A204.1 (cell line): Measurements from ENCODE around the gene HAGH.
"Not testable (repeated sequence)": the region's sequence is repeated elsewhere in the genome, so short reads cannot be mapped to it uniquely, and the experiment has no call there.

Source experiments
- FAIRE-seq: peaks from 2 replicates; lab custom pipeline; 2012; peaks lifted over from hg19 to GRCh38; lab: Jason Lieb, UNC

Gene HAGH

GRCh38 chr16:1826691-1827573 lies at the start of gene HAGH, which contains the start of gene FAHD1:
HAGH (minus strand) TSS chr16:1826825; CDS start chr16:1826787, 38 bp downstream.
FAHD1 (plus strand) TSS chr16:1827206; CDS start chr16:1827239, 33 bp downstream.
- FAIRE-seq = no peak

GRCh38 chr16:1876066-1876465 lies 49.4 kb upstream of the HAGH start:
- not testable (repeated sequence) for FAIRE-seq

- no peak for FAIRE-seq
These were observed 48.2 kb upstream of the HAGH start for GRCh38 chr16:1874854-1875253.

GRCh38 chr16:1871974-1872635 lies 45.5 kb upstream of the HAGH start, which contains the start of gene MEIOB:
MEIOB (minus strand) TSS chr16:1872164; CDS start chr16:1868175, 3,989 bp downstream.
- no peak for FAIRE-seq

- no peak for FAIRE-seq
These were observed 43.9 kb upstream of the HAGH start for GRCh38 chr16:1870365-1871082.

DNA sequence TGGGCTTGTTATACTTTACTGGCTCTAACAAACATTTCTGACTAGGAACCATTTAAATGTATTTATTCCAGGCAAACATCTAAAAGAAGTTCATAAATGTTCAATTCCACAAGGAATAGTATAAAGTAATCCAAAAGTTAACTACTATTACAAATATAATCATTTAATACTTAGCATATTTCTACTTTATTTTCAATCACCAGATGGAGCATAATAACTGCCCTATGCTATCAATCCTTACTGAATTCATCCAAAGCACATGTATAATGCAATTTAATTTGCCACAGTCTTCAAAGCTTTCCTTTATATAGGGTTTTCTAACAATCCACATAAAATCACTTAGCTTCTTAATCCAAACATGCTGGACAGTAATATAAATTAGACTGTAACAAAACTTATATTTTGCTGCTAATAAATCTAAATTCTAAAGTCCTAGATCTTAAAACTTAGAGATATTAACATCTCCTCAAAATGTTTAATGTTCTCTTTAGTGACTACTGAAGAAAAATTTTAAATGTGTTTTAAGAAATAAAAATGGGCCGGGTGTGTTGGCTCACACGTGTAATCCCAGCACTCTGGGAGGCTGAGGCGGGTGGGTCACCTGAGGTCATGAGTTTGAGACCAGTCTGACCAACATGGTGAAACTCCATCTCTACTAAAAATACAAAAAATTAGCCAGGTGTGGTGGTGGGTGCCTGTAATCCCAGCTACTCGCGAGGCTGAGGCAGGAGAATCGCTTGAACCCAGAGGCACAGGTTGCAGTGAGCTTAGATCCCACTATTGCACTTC lies 39.5 kb upstream of the HAGH start:
- peak; percentile 76 for FAIRE-seq

DNA sequence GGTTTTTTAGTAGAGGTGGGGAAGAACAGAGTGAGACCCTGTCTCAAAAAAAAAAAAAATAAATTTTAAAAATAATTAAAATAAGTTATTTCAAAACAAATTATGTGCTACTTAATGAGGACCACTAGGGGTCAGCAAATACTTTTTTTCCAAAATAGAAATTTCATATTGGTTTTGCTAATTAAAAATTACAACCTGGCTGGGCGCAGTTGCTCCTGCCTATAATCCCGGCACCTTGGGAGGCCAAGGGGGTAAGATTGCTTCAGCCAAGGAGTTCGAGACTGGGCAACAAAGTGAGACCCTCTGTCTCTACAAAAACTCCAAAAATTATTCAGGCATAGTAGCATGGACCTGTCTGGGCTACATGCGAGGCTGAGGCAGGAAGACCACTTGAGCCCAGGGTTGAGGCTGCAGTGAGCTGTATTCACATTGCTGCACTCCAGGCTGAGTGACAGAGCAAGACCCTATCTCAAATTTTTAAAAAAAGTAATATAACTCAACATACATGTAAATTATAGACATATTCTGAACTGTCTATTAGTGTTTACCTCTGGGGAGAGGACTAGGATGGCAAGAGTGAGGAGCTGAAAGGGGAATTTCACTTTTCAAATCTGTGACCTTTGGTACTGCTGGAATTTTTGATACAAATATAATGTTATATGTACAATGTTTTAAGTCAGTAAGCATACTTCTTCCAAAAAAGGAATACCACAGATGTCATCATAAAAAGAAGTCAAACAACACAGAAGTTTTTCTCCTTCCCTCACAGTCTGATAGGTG lies 37.2 kb upstream of the HAGH start:
- FAIRE-seq = peak; percentile 86

DNA sequence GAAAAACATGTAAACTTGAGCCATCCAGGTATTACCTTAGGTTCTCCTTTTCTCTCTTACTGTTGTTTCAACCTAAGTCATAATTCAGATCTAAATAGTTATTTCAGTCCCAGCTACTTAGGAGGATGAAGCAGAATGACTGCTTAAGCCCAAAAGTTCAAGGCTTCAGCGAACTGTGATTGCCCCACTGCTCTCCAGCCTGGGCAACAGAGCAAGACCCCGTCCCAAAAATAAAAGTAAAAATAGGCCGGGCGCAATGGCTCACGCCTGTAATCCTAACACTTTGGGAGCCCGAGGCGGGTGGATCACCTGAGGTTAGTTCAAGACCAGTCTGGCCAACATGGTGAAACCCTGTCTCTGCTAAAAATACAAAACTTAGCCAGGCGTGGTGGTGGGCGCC lies 35.8 kb upstream of the HAGH start:
- no peak for FAIRE-seq

GRCh38 chr16:1861730-1862129 lies 35.1 kb upstream of the HAGH start:
- no peak for FAIRE-seq

GRCh38 chr16:1859650-1860049 lies 33.0 kb upstream of the HAGH start:
- FAIRE-seq = no peak

DNA sequence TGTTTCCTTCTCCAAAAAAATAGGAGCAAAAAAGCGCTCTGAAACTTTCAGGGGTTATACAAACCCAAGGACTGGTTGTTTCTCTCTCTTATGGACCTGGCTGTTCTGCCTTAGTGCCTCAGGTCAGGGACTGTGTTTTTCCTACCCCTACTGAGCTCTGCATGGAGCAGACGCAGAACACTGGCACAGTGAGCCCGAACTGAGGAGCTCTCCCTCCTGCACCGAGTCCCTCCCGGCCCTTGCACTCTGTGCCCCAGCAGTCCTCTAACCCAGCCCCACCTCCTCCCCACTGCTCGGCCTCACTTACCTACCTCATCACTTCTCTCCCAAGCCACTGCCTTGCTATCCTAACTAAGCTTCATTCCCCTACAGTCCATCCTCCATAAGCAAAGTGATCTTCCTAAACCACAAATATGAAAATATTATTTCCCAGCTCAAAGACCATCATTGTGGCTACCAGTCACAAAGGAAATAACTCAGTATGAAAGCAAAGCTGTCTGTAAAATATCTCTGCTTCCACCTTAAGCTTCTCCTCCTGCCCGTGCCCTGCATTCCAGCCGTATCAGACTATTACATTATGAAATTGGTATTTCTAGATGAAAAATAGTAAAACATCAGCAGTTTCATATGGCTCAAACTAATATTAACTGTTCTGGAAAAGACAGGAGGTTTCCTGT lies 31.7 kb upstream of the HAGH start:
- FAIRE-seq = no peak

DNA sequence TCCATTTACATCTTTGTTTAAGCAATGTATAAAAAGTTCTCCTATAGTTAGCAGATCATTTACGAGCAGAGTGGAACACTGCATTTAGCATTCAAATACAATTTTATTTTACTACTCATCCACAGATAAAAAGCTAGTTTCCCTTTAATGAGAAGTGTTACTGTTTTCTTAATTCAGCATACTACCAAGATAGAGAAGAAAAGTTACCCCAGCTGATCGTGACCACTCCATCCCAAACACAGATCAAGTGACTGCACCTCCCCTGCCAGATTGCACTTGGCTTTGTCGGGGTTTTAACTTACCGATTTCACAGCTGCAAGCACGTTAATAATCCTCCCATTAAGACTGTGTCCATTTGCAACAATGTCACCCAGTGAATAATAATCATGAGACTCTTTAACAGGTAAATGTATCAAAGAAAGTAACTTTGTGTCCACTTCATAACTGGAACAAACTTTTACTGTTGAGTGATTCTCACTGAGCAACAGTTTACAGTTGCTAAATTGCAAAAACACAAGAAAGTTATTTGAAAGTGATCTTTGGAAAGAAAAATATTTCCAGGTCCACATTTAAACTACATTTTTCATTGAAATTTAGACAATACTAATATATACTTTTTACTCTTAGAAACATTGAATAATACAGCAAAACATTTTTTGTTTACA lies 30.9 kb upstream of the HAGH start:
- FAIRE-seq = no peak

- FAIRE-seq = no peak
These were observed 25.2 kb upstream of the HAGH start for GRCh38 chr16:1851793-1852192.

DNA sequence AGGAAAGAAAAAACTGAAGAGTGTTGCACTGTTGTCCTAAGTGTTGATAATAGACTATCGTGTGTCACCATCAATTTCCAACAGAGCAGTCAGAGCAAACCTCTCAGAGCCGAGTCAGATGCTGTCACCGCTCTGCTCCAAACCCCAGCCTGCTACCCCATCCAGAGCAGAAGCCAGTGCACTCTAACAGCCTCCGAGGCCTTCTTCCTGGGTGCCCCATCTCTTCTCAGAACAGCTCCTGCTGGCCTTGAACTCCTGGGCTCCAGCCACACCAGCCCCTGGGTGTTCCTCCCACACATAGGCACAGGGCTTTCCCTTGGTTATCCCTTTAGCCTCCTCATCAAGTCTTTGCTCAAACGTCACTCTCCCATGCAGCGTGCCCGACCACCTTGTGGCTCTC lies 24.4 kb upstream of the HAGH start:
- no peak for FAIRE-seq

GRCh38 chr16:1846416-1846815 lies 19.8 kb upstream of the HAGH start:
- FAIRE-seq = no peak

GRCh38 chr16:1845985-1846384 lies 19.4 kb upstream of the HAGH start:
- no peak for FAIRE-seq

- no peak for FAIRE-seq
These were observed 12.9 kb upstream of the HAGH start for GRCh38 chr16:1839554-1839953.

- FAIRE-seq = no peak
These were observed 7.5 kb upstream of the HAGH start for GRCh38 chr16:1834096-1834495.

GRCh38 chr16:1832838-1833454 lies 6.3 kb upstream of the HAGH start:
- no peak for FAIRE-seq
